Esophagus squamous epithelium (tissue), 4 donors: Measurements from ENCODE around the gene GXYLT1.

Source experiments
- CTCF ChIP-seq, 6 experiments: fragments of 450-650 bp in 4 of 6; fragments of 200-600 bp in 2 of 6; sonication (generic) in 2 of 6; IDR thresholded peaks; one replicate each; pipeline ENCODE4 v1.5.1; 2016 to 2019; ENCODE audit warnings: antibody characterized with exemption in 6 of 6, mild to moderate bottlenecking in 4 of 6, moderate library complexity in 4 of 6
- POLR2A ChIP-seq, 4 donors: fragments of 450-650 bp; IDR thresholded peaks; one replicate each; pipeline ENCODE4 v1.6.1; 2017; ENCODE audit warnings: antibody characterized with exemption in 4 of 4, mild to moderate bottlenecking in 4 of 4, moderate library complexity in 3 of 4

GRCh38 chr12:42163913-42164312, 19.2 kb upstream of the GXYLT1 start:
- TF ChIP-seq POLR2A (IDR thresholded peaks at IDR 0.05) (no peak), CTCF (IDR thresholded peaks at IDR 0.05) (no peak)
